Measurements from ENCODE around the gene TNFRSF14. TPM values are rescaled to one million over a fixed set of nuclear protein-coding genes. Genes with fewer than 3 reads are reported as not detected.

Gene TNFRSF14
- total RNA-seq, 1 donor from 2014 or later: 14.7 TPM

- Histone ChIP-seq H3K36me3 (ENCODE audit: control insufficient read depth, insufficient read depth, low read length) (no peaks in the 10 kb centered on the region), H3K27me3 (ENCODE audit: control insufficient read depth, insufficient read depth, low read length) (peaks cover 3% of the 10 kb centered on the region), H3K4me3 (ENCODE audit: low read depth, low read length) (no peak overlapping the region)
- no peak for TF ChIP-seq CTCF (IDR thresholded peaks at IDR 0.05; ENCODE audit: insufficient read depth, low read length, poor library complexity, severe bottlenecking)
- DNase-seq (ENCODE audit: low read depth): no peak
Observed at GRCh38 chr1:2589431-2590232, 33.5 kb downstream of the TNFRSF14 start.

- no peak for DNase-seq (ENCODE audit: low read depth)
- no peak overlapping the region for H3K4me3 ChIP-seq (ENCODE audit: low read depth, low read length)
- no peak for TF ChIP-seq CTCF (IDR thresholded peaks at IDR 0.05; ENCODE audit: insufficient read depth, low read length, poor library complexity, severe bottlenecking)
- H3K36me3 ChIP-seq (ENCODE audit: control insufficient read depth, insufficient read depth, low read length): no peaks in the 10 kb centered on the region
- peaks cover 3% of the 10 kb centered on the region for H3K27me3 ChIP-seq (ENCODE audit: control insufficient read depth, insufficient read depth, low read length)
Observed at GRCh38 chr1:2590233-2591141, 34.3 kb downstream of the TNFRSF14 start.

- Histone ChIP-seq H3K36me3 (ENCODE audit: control insufficient read depth, insufficient read depth, low read length) (no peaks in the 10 kb centered on the region), H3K4me3 (ENCODE audit: low read depth, low read length) (no peak overlapping the region), H3K27me3 (ENCODE audit: control insufficient read depth, insufficient read depth, low read length) (peaks cover 3% of the 10 kb centered on the region)
- no peak for TF ChIP-seq CTCF (IDR thresholded peaks at IDR 0.05; ENCODE audit: insufficient read depth, low read length, poor library complexity, severe bottlenecking)
- no peak for DNase-seq (ENCODE audit: low read depth)
Observed at GRCh38 chr1:2591233-2591580, 35.0 kb downstream of the TNFRSF14 start.

GRCh38 chr1:2591581-2592261 lies 35.5 kb downstream of the TNFRSF14 start:
- Histone ChIP-seq H3K4me3 (ENCODE audit: low read depth, low read length) (no peak overlapping the region), H3K27me3 (ENCODE audit: control insufficient read depth, insufficient read depth, low read length) (peaks cover 3% of the 10 kb centered on the region), H3K36me3 (ENCODE audit: control insufficient read depth, insufficient read depth, low read length) (no peaks in the 10 kb centered on the region)
- DNase-seq (ENCODE audit: low read depth): no peak
- no peak for TF ChIP-seq CTCF (IDR thresholded peaks at IDR 0.05; ENCODE audit: insufficient read depth, low read length, poor library complexity, severe bottlenecking)

- TF ChIP-seq CTCF (IDR thresholded peaks at IDR 0.05; ENCODE audit: insufficient read depth, low read length, poor library complexity, severe bottlenecking): no peak
- H3K4me3 ChIP-seq (ENCODE audit: low read depth, low read length): no peak overlapping the region
- H3K36me3 ChIP-seq (ENCODE audit: control insufficient read depth, insufficient read depth, low read length): no peaks in the 10 kb centered on the region
- no peak for DNase-seq (ENCODE audit: low read depth)
- H3K27me3 ChIP-seq (ENCODE audit: control insufficient read depth, insufficient read depth, low read length): peaks cover 8% of the 10 kb centered on the region
Observed at GRCh38 chr1:2592672-2593071, 36.5 kb downstream of the TNFRSF14 start.

All from kidney epithelial cell (primary cell).